ENCODE results near the gene EMP1.

DNA sequence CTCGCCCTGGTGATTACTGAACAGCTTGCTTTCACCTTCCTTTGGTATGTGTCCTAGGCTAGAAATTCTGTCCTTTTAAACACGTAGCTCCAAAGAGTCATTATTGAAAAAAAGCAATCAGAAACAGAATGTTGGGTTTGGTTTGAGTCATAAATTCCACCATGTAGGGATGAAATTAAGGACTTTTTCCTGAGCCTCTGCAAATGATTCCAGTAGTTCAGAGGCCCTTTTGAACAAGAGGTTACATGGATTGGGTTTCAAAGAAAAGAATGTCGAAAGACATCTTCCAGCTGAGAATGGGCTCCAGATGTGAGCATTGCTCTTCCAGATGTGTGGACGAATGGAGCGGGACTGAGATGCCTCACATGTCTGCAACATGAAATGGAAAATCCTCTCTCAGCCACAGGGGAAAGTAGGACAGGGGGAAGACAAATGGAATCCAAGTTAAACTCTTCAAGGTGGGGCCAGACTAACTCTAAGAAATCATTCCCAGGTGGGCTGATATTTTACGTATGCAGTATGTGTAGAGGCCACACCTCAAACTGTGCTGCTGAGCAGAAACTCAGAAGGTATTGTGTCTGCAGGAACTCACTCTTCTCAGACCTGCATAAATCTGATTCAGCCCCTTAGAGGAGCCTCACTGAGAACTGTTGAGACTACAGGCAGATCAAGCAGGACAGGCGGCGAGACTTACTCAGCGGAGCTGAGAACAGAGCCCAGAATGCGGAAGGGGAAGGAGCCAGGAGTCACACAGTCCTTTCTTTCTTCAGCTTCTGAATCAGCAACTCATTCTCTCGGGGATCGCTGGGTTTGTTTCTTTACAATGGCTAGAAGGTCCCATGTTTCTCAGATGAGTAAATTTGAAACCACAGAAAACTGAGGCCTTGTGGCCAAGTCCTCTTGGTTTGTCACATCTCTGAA lies 23.3 kb upstream of the EMP1 start:
- TF ChIP-seq, protein P1, sequence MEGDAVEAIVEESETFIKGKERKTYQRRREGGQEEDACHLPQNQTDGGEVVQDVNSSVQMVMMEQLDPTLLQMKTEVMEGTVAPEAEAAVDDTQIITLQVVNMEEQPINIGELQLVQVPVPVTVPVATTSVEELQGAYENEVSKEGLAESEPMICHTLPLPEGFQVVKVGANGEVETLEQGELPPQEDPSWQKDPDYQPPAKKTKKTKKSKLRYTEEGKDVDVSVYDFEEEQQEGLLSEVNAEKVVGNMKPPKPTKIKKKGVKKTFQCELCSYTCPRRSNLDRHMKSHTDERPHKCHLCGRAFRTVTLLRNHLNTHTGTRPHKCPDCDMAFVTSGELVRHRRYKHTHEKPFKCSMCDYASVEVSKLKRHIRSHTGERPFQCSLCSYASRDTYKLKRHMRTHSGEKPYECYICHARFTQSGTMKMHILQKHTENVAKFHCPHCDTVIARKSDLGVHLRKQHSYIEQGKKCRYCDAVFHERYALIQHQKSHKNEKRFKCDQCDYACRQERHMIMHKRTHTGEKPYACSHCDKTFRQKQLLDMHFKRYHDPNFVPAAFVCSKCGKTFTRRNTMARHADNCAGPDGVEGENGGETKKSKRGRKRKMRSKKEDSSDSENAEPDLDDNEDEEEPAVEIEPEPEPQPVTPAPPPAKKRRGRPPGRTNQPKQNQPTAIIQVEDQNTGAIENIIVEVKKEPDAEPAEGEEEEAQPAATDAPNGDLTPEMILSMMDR (IDR thresholded peaks at IDR 0.05 in 8 of 11, conservative IDR thresholded peaks at IDR 0.05 in 3 of 11) = no peak
- TF ChIP-seq POLR2A (IDR thresholded peaks at IDR 0.05) = no peak
